HG02623 (cell line): ENCODE measurements around the gene TCF25.
A peak's percentile ranks its signal among the peaks of the same experiment; 100 is the strongest.
"Not testable (repeated sequence)": the region's sequence is repeated elsewhere in the genome, so short reads cannot be mapped to it uniquely, and the experiment has no call there.

Source experiments
- ATAC-seq: cut with Tn5 transposase; IDR thresholded peaks from one replicate; pipeline ENCODE4 v1.9.1; 2021; ENCODE audit warnings: moderate library complexity; ENCODE audit not compliant: unreplicated experiment

The TCF25 gene

DNA sequence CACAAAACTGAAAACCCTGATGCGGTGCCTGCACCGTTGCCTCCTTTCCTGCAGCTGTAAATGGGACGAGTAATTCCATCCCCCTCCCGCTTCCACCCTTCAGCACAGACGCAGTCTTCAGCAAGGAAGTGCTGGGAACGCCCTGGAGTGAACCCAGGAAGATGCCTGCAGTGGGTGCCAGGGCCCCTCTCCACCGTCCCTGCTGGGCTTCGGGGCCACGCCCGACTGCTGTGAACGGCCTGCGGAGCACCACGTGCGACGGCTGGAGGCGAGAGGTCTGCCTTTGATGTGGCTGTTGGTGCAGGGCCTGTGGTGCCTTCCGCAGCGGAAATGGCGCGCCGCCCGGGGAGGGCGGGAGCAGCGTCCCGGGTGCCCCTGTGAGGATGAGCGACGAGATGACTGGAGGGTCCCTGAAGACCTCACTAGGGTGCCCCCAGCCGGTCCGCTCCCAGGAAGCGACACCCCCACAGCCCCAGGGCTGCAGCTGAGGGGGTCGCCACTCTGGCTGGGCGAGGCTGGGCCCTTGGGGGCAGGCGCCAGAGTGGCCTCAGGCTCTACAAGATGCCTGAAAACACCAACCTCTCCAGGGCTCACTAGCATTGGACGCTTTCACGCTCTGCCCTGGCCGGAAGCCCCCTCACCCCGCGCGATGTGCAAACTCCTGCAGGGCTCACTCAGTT, 44.5 kb downstream of the TCF25 start:
- peak; percentile 71 for ATAC-seq

DNA sequence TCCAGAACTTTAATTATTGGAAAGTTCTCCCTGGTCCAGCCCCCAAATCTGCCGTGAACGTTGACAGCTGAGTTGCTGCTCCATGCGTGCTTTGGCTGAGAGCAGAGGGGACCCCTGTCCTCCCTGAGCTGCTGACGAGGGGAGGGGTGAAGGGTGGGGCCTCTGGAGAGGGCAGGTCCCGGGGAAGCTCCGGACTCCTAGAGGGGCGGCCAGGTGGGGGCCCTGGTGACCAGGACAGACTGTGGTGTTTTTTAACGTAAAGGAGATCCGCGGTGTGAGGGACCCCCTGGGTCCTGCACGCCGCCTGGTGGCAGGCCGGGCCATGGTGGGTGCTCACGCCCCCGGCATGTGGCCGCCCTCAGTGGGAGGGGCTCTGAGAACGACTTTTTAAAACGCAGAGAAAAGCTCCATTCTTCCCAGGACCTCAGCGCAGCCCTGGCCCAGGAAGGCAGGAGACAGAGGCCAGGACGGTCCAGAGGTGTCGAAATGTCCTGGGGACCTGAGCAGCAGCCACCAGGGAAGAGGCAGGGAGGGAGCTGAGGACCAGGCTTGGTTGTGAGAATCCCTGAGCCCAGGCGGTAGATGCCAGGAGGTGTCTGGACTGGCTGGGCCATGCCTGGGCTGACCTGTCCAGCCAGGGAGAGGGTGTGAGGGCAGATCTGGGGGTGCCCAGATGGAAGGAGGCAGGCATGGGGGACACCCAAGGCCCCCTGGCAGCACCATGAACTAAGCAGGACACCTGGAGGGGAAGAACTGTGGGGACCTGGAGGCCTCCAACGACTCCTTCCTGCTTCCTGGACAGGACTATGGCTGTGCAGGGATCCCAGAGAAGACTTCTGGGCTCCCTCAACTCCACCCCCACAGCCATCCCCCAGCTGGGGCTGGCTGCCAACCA, 45.3 kb downstream of the TCF25 start, which contains the start of gene MC1R:
TSS of gene MC1R (plus strand) at position 410 of the 895 bp plus-strand sequence. CDS start at position 807, 397 bp downstream.
- ATAC-seq: no peak

- ATAC-seq: no peak
Measured at GRCh38 chr16:89919535-89920406, 46.4 kb downstream of the TCF25 start.

GRCh38 chr16:89920723-89921122, 47.3 kb downstream of the TCF25 start:
- ATAC-seq: no peak

DNA sequence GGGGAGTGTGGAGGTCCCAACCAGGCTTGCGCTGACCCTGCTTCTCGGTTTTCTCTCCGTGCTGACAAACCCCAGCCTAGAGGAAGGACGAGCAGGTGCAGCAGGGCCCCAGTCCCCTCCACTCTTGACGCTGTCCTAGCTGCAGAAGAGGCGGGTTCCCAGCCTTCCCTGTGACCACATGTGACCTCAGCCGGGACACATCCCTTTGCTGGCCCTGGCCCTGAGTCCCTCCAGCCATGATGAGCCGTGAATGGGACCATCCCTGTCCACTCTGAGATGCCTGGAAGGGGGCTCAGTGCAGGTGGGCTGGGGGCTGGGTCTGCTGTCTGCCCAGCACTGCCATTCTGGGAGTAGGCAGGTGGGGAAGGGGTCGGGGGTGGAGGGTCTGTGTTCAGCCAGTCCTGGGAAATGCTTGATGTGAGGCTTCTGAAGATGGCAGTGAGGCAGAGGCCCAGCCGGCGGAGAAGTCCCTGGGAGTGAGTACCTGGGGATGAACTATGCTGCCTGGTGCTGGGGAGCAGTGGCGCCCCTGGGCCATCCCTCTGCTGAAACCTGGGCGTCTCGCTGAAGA, 47.8 kb downstream of the TCF25 start:
- no peak for ATAC-seq

- no peak for ATAC-seq
Measured at GRCh38 chr16:89921702-89922476, 48.5 kb downstream of the TCF25 start.

- ATAC-seq: no peak
Measured at GRCh38 chr16:89922477-89922883, 49.1 kb downstream of the TCF25 start.

DNA sequence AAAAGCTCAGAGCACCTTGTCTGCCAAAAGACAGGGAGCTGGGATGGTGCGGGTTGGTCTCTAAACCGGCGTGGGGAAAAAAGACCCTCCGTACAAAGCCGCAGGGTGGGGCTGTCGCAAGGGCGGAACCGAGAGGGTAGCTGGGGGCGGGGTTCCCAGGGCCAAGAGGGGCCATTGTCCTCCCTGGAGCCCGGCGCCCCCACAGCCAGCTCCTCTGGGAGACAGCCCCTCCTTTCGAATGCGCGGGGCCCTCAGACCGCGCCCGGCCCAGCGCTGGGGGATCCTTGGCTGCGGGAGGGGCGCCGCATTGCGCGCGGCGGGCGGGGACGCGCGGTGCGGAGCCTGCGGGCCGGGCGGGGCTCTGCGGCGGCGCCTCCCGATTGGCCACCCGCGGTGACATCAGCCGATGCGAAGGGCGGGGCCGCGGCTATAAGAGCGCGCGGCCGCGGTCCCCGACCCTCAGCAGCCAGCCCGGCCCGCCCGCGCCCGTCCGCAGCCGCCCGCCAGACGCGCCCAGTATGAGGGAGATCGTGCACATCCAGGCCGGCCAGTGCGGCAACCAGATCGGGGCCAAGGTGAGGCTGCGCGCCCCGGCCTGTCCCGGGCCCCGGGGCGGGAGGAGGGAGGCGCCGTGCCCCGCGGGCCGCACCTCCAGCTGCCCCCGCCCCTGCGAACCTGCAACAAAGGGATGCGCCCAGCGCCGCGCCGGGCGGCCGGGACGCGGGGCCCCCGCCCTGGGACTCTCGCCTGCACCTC, 49.7 kb downstream of the TCF25 start, which contains the start of gene TUBB3:
TSS of gene TUBB3 (plus strand) at position 459 of the 756 bp plus-strand sequence. CDS start at position 519, 60 bp downstream.
- ATAC-seq: no peak

- ATAC-seq: no peak
Measured at GRCh38 chr16:89923640-89924296, 50.4 kb downstream of the TCF25 start.

- no peak for ATAC-seq
Measured at GRCh38 chr16:89924297-89924924, 51.0 kb downstream of the TCF25 start.

GRCh38 chr16:89924925-89925307, 51.5 kb downstream of the TCF25 start:
- ATAC-seq: no peak

DNA sequence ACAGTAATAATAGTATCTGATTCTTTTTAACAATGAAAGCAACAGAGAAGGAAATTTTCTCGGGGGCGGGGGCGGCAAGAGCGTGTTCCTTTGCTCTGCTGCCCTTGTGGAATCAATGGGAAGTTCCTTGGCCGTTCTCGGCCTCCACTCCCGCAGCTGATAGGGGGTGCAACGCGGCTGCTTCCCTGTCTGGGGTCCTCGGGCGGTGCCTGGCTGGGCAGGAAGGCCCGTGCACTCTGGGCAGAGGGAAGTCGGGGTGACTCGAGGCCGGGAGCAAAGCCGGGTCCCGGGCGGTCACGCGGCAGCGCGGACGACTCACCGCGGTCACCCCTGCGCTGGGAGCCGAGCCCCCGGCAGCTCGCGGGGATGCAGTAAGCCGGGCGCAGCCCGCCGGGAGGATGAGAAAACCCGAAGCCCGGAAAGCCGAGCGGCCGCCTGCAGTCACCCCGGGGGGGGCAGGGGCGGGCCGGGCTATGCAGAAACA, 52.2 kb downstream of the TCF25 start:
- ATAC-seq: no peak

GRCh38 chr16:89931305-89931896, 58.0 kb downstream of the TCF25 start:
- no peak for ATAC-seq

DNA sequence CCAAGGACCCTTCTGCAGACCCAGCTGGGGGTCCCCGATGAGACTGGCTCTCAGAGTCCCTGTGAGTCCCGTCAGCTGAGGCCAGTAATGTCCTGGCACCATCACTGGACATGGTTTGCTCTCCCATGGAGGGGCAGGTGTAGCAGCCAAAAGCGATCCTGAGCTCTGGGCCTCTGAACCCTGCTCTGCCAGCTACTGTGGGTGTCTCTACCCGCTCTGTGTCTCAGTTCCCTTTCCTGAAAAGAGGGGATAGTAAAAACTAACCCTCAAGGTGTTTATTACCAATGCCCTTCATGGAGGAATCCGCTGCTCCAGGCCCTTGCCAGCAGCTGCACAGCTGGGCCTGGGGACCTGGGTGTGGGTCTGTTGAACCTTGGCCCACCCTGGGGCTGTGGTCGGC, 58.6 kb downstream of the TCF25 start:
- ATAC-seq: no peak

DNA sequence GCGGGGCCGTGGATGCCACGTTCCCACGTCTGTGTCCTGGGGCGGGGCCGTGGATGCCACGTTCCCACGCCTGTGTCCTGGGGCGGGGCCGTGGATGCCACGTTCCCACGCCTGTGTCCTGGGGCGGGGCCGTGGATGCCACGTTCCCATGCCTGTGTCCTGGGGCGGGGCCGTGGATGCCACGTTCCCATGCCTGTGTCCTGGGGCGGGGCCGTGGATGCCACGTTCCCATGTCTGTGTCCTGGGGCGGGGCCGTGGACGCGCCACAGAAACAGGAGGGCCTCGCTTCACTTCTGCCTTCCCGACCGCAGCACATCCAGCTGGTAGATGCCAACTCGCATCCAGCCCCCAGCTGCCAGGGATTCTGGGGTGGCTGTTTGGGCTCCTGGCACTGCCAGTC, 60.6 kb downstream of the TCF25 start:
- ATAC-seq: not testable (repeated sequence)

DNA sequence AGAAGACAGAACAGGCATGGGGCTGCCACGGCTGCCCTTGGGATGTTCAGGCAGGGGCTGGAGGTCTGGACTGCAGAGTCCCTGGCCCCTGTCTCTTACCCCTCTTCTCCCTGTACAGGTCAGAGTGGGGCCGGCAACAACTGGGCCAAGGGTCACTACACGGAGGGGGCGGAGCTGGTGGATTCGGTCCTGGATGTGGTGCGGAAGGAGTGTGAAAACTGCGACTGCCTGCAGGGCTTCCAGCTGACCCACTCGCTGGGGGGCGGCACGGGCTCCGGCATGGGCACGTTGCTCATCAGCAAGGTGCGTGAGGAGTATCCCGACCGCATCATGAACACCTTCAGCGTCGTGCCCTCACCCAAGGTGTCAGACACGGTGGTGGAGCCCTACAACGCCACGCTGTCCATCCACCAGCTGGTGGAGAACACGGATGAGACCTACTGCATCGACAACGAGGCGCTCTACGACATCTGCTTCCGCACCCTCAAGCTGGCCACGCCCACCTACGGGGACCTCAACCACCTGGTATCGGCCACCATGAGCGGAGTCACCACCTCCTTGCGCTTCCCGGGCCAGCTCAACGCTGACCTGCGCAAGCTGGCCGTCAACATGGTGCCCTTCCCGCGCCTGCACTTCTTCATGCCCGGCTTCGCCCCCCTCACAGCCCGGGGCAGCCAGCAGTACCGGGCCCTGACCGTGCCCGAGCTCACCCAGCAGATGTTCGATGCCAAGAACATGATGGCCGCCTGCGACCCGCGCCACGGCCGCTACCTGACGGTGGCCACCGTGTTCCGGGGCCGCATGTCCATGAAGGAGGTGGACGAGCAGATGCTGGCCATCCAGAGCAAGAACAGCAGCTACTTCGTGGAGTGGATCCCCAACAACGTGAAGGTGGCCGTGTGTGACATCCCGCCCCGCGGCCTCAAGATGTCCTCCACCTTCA, 61.5 kb downstream of the TCF25 start:
- ATAC-seq: no peak

DNA sequence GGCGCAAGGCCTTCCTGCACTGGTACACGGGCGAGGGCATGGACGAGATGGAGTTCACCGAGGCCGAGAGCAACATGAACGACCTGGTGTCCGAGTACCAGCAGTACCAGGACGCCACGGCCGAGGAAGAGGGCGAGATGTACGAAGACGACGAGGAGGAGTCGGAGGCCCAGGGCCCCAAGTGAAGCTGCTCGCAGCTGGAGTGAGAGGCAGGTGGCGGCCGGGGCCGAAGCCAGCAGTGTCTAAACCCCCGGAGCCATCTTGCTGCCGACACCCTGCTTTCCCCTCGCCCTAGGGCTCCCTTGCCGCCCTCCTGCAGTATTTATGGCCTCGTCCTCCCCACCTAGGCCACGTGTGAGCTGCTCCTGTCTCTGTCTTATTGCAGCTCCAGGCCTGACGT, 62.2 kb downstream of the TCF25 start:
- not testable (repeated sequence) for ATAC-seq
